ENCODE results near the gene GBE1.

GBE1 gene

DNA sequence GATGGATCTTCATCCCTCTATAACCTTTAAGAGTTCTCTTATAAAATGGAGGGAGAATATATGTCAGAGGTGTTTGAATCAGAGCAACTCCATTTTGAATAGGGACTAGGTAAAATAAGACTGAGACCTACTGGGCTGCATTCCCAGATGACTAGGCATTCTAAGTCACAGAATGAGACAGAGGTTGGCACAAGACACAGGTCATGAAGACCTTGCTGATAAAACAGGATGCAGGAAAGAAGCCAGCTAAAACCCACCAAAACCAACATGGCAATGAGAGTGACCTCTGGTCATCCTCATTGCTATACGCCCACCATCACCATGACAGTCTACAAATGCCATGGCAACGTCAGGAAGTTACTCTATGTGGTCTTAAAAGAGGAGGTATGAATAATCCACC, 211.0 kb downstream of the GBE1 start:
- H3K9ac ChIP-seq, result no peak overlapping the region
- no peak overlapping the region for H2AFZ ChIP-seq
- H3K79me2 ChIP-seq, result no peaks in the 10 kb centered on the region
- no peak overlapping the region for H3K27ac ChIP-seq
- H3K27me3 ChIP-seq (ENCODE audit: control insufficient read depth, insufficient read depth, low read length), result no peaks in the 10 kb centered on the region
- no peaks in the 10 kb centered on the region for H3K9me3 ChIP-seq (ENCODE audit: control insufficient read depth, low read length)
- no peak overlapping the region for H3K4me2 ChIP-seq (ENCODE audit: low read length)
- H3K4me1 ChIP-seq, result no peaks in the 10 kb centered on the region
- H3K4me3 ChIP-seq (ENCODE audit: low read depth, low read length), result no peak overlapping the region
- TF ChIP-seq, protein P1, sequence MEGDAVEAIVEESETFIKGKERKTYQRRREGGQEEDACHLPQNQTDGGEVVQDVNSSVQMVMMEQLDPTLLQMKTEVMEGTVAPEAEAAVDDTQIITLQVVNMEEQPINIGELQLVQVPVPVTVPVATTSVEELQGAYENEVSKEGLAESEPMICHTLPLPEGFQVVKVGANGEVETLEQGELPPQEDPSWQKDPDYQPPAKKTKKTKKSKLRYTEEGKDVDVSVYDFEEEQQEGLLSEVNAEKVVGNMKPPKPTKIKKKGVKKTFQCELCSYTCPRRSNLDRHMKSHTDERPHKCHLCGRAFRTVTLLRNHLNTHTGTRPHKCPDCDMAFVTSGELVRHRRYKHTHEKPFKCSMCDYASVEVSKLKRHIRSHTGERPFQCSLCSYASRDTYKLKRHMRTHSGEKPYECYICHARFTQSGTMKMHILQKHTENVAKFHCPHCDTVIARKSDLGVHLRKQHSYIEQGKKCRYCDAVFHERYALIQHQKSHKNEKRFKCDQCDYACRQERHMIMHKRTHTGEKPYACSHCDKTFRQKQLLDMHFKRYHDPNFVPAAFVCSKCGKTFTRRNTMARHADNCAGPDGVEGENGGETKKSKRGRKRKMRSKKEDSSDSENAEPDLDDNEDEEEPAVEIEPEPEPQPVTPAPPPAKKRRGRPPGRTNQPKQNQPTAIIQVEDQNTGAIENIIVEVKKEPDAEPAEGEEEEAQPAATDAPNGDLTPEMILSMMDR (IDR thresholded peaks at IDR 0.05), result no peak
- H3K36me3 ChIP-seq (ENCODE audit: control insufficient read depth, insufficient read depth, low read length), result no peaks in the 10 kb centered on the region

GRCh38 chr3:81549831-81550230, 211.6 kb downstream of the GBE1 start:
- Histone ChIP-seq H3K4me1 (no peaks in the 10 kb centered on the region), H3K27me3 (ENCODE audit: control insufficient read depth, insufficient read depth, low read length) (no peaks in the 10 kb centered on the region), H3K9me3 (ENCODE audit: control insufficient read depth, low read length) (no peaks in the 10 kb centered on the region), H3K27ac (no peak overlapping the region), H3K79me2 (no peaks in the 10 kb centered on the region), H3K4me2 (ENCODE audit: low read length) (no peak overlapping the region), H3K4me3 (ENCODE audit: low read depth, low read length) (no peak overlapping the region), H3K9ac (no peak overlapping the region), H3K36me3 (ENCODE audit: control insufficient read depth, insufficient read depth, low read length) (no peaks in the 10 kb centered on the region), H2AFZ (no peak overlapping the region)
- TF ChIP-seq, protein P1 (IDR thresholded peaks at IDR 0.05), result no peak

- Histone ChIP-seq H3K36me3 (ENCODE audit: control insufficient read depth, insufficient read depth, low read length) (no peaks in the 10 kb centered on the region), H3K27ac (no peak overlapping the region), H3K27me3 (ENCODE audit: control insufficient read depth, insufficient read depth, low read length) (no peaks in the 10 kb centered on the region), H3K9ac (no peak overlapping the region), H3K4me2 (ENCODE audit: low read length) (no peak overlapping the region), H3K4me1 (no peaks in the 10 kb centered on the region), H3K4me3 (ENCODE audit: low read depth, low read length) (no peak overlapping the region), H3K79me2 (no peaks in the 10 kb centered on the region), H2AFZ (no peak overlapping the region), H3K9me3 (ENCODE audit: control insufficient read depth, low read length) (no peaks in the 10 kb centered on the region)
- TF ChIP-seq, protein P1 (IDR thresholded peaks at IDR 0.05), result no peak
These were observed 212.1 kb downstream of the GBE1 start for GRCh38 chr3:81549388-81549787.

DNA sequence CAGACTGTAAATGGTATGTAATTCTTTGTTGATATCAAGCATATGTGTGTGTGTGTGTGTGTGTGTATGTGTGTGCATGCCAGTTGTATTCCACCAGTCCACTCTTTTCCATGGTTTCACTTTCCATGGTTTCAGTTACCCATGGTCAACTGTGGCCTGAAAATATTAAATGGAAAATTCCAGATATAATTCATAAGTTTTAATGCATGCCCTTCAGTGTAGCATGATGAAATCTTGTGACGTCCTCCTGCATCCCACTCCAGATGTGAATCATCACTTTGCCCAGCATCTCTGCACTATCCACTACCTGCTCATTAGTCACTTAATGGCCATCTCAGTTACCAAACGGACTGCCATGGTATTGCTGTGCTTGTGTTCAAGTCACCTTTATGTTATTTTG, 215.9 kb downstream of the GBE1 start:
- no peaks in the 10 kb centered on the region for H3K36me3 ChIP-seq (ENCODE audit: control insufficient read depth, insufficient read depth, low read length)
- no peaks in the 10 kb centered on the region for H3K27me3 ChIP-seq (ENCODE audit: control insufficient read depth, insufficient read depth, low read length)
- H3K4me3 ChIP-seq (ENCODE audit: low read depth, low read length), result no peak overlapping the region
- no peaks in the 10 kb centered on the region for H3K9me3 ChIP-seq (ENCODE audit: control insufficient read depth, low read length)
- H3K79me2 ChIP-seq, result no peaks in the 10 kb centered on the region
- H2AFZ ChIP-seq, result no peak overlapping the region
- no peak overlapping the region for H3K4me2 ChIP-seq (ENCODE audit: low read length)
- TF ChIP-seq, protein P1 (IDR thresholded peaks at IDR 0.05), result no peak
- no peak overlapping the region for H3K9ac ChIP-seq
- no peaks in the 10 kb centered on the region for H3K4me1 ChIP-seq
- no peak overlapping the region for H3K27ac ChIP-seq

- H3K4me1 ChIP-seq, result no peaks in the 10 kb centered on the region
- no peak overlapping the region for H3K27ac ChIP-seq
- H3K4me3 ChIP-seq (ENCODE audit: low read depth, low read length), result no peak overlapping the region
- no peak overlapping the region for H3K9ac ChIP-seq
- no peaks in the 10 kb centered on the region for H3K9me3 ChIP-seq (ENCODE audit: control insufficient read depth, low read length)
- no peaks in the 10 kb centered on the region for H3K79me2 ChIP-seq
- no peaks in the 10 kb centered on the region for H3K27me3 ChIP-seq (ENCODE audit: control insufficient read depth, insufficient read depth, low read length)
- H3K36me3 ChIP-seq (ENCODE audit: control insufficient read depth, insufficient read depth, low read length), result no peaks in the 10 kb centered on the region
- H3K4me2 ChIP-seq (ENCODE audit: low read length), result no peak overlapping the region
- H2AFZ ChIP-seq, result no peak overlapping the region
- TF ChIP-seq, protein P1 (IDR thresholded peaks at IDR 0.05), result no peak
These were observed 217.1 kb downstream of the GBE1 start for GRCh38 chr3:81544385-81544784.

Measured in parathyroid adenoma (tissue), 2 donors.